ENCODE data around the gene SCRN1. TPM values are rescaled to one million over a fixed set of nuclear protein-coding genes. Genes with fewer than 3 reads are reported as not detected.

The SCRN1 gene
- total RNA-seq, 4 donors from 2014 or later = 15.0 to 24.5 (median 17.3) TPM

- WGBS, 2 donors (ENCODE audit: low coverage in 1 of 2) = 79 to 92% methylated on average over 2 to 4 of the region's 4 CpGs
- intact Hi-C loops (cut with DNase I; ENCODE audit: low total_unique reads) (no loop called here), in situ Hi-C loops (cut with MboI; ENCODE audit: low pct_ligation_motif_present in 1 of 4, low pct_unique_long_range_greater_than_20kb in 1 of 4, low sequenced_read_pairs in 3 of 4) (no loop called here)
- DNase-seq = no peak
- H3K9me3 ChIP-seq = no peaks in the 10 kb centered on the region
- H3K36me3 ChIP-seq = no peaks in the 10 kb centered on the region
- H3K4me1 ChIP-seq = no peaks in the 10 kb centered on the region
- TF ChIP-seq POLR2A (IDR thresholded peaks at IDR 0.05) (no peak), EP300 (IDR thresholded peaks at IDR 0.05; ENCODE audit: low read depth) (no peak), POLR2AphosphoS5 (IDR thresholded peaks at IDR 0.05) (no peak), CTCF (IDR thresholded peaks at IDR 0.05) (no peak)
- no peak overlapping the region for H3K4me3 ChIP-seq
- H3K27me3 ChIP-seq = no peaks in the 10 kb centered on the region
- H3K27ac ChIP-seq = no peak overlapping the region
Measured at GRCh38 chr7:29890251-29890650, 99.3 kb downstream of the SCRN1 start.

- in situ Hi-C loops (cut with MboI; ENCODE audit: low pct_ligation_motif_present in 1 of 4, low pct_unique_long_range_greater_than_20kb in 1 of 4, low sequenced_read_pairs in 3 of 4) = no loop called here
- H3K9me3 ChIP-seq = no peaks in the 10 kb centered on the region
- H3K4me3 ChIP-seq = no peak overlapping the region
- H3K36me3 ChIP-seq = no peaks in the 10 kb centered on the region
- no peak for TF ChIP-seq CTCF (IDR thresholded peaks at IDR 0.05)
- TF ChIP-seq POLR2A (IDR thresholded peaks at IDR 0.05) = no peak
- no peak for TF ChIP-seq EP300 (IDR thresholded peaks at IDR 0.05; ENCODE audit: low read depth)
- no peak for TF ChIP-seq POLR2AphosphoS5 (IDR thresholded peaks at IDR 0.05)
- H3K4me1 ChIP-seq = no peaks in the 10 kb centered on the region
- intact Hi-C loops (cut with DNase I; ENCODE audit: low total_unique reads) = no loop called here
- no peak overlapping the region for H3K27ac ChIP-seq
- H3K27me3 ChIP-seq = peaks cover 3% of the 10 kb centered on the region
- no peak for DNase-seq
- 86 to 95% methylated on average over 4 to 5 of the region's 5 CpGs for WGBS, 2 donors (ENCODE audit: low coverage in 1 of 2)
Measured at GRCh38 chr7:29889288-29889687, 100.3 kb downstream of the SCRN1 start.

GRCh38 chr7:29888006-29888405 is 101.6 kb downstream of the SCRN1 start:
- WGBS, 2 donors (ENCODE audit: low coverage in 1 of 2) = 90% methylated on average over 7 of the region's 7 CpGs; no CpG with 5 or more reads in 1 of the 2 donors
- Histone ChIP-seq H3K4me1 (peaks cover 0 to 7% (median 2%) of the 10 kb centered on the region in 4 donors), H3K27me3 (peaks cover 8% of the 10 kb centered on the region), H3K36me3 (no peaks in the 10 kb centered on the region), H3K4me3 (no peak overlapping the region), H3K27ac (no peak overlapping the region), H3K9me3 (no peaks in the 10 kb centered on the region)
- in situ Hi-C loops (cut with MboI; ENCODE audit: low pct_ligation_motif_present in 1 of 4, low pct_unique_long_range_greater_than_20kb in 1 of 4, low sequenced_read_pairs in 3 of 4) (no loop called here), intact Hi-C loops (cut with DNase I; ENCODE audit: low total_unique reads) (no loop called here)
- DNase-seq = no peak
- TF ChIP-seq POLR2A (IDR thresholded peaks at IDR 0.05) (no peak), POLR2AphosphoS5 (IDR thresholded peaks at IDR 0.05) (no peak), EP300 (IDR thresholded peaks at IDR 0.05; ENCODE audit: low read depth) (no peak), CTCF (IDR thresholded peaks at IDR 0.05) (no peak)

GRCh38 chr7:29886827-29887226 is 102.8 kb downstream of the SCRN1 start:
- WGBS, 2 donors (ENCODE audit: low coverage in 1 of 2) = 84 to 85% methylated on average over 2 of the region's 2 CpGs
- intact Hi-C loops (cut with DNase I; ENCODE audit: low total_unique reads) (no loop called here), in situ Hi-C loops (cut with MboI; ENCODE audit: low pct_ligation_motif_present in 1 of 4, low pct_unique_long_range_greater_than_20kb in 1 of 4, low sequenced_read_pairs in 3 of 4) (no loop called here)
- H3K27me3 ChIP-seq = peaks cover 8% of the 10 kb centered on the region
- TF ChIP-seq CTCF (IDR thresholded peaks at IDR 0.05) = no peak
- no peak for TF ChIP-seq EP300 (IDR thresholded peaks at IDR 0.05; ENCODE audit: low read depth)
- no peak for TF ChIP-seq POLR2A (IDR thresholded peaks at IDR 0.05)
- TF ChIP-seq POLR2AphosphoS5 (IDR thresholded peaks at IDR 0.05) = no peak
- no peaks in the 10 kb centered on the region for H3K9me3 ChIP-seq
- H3K36me3 ChIP-seq = no peaks in the 10 kb centered on the region
- no peak overlapping the region for H3K27ac ChIP-seq
- no peak overlapping the region for H3K4me3 ChIP-seq
- H3K4me1 ChIP-seq = peaks cover 0 to 7% (median 2%) of the 10 kb centered on the region in 4 donors
- no peak for DNase-seq
